Mononuclear cell (primary cell): Measurements from ENCODE around the gene BPI. TPM values are rescaled to one million over a fixed set of nuclear protein-coding genes. Genes with fewer than 3 reads are reported as not detected.
"Not testable (repeated sequence)": the region's sequence is repeated elsewhere in the genome, so short reads cannot be mapped to it uniquely, and the experiment has no call there.

Source experiments
- H3K27me3 ChIP-seq: 2 replicates; pipeline ENCODE4 v1.6.0; 2011; ENCODE audit warnings: low read length, control low read depth; ENCODE audit not compliant: insufficient read depth
- H3K4me1 ChIP-seq: 2 replicates; pipeline ENCODE4 v1.5.1; 2011; ENCODE audit warnings: mild to moderate bottlenecking, low read length, control low read depth; ENCODE audit not compliant: insufficient read depth
- H3K4me3 ChIP-seq: 2 replicates; pipeline ENCODE4 v1.5.1; 2011; ENCODE audit warnings: mild to moderate bottlenecking, low read length, moderate library complexity
- H3K9me3 ChIP-seq: 2 replicates; pipeline ENCODE4 v1.5.1; 2011; ENCODE audit warnings: low read depth, mild to moderate bottlenecking, control low read depth, low read length
- total RNA-seq: library from RNA; depleted of rRNA; stranded (reverse); fragments of >200 nt; gene quantifications from one replicate; pipeline ENCODE4 v1.2.3, GENCODE V29; 2012

Gene BPI
- total RNA-seq, 1 donor, result 5.5 TPM

- H3K4me3 ChIP-seq, result no peak overlapping the region
- H3K27me3 ChIP-seq, result no peaks in the 10 kb centered on the region
- no peaks in the 10 kb centered on the region for H3K9me3 ChIP-seq
- H3K4me1 ChIP-seq, result no peaks in the 10 kb centered on the region
These were observed 22.4 kb downstream of the BPI start for GRCh38 chr20:38326309-38326708.

- H3K9me3 ChIP-seq, result no peaks in the 10 kb centered on the region
- no peak overlapping the region for H3K4me3 ChIP-seq
- H3K27me3 ChIP-seq, result no peaks in the 10 kb centered on the region
- no peaks in the 10 kb centered on the region for H3K4me1 ChIP-seq
These were observed 26.7 kb downstream of the BPI start for GRCh38 chr20:38330638-38331037.

GRCh38 chr20:38331245-38331644 lies 27.3 kb downstream of the BPI start:
- no peaks in the 10 kb centered on the region for H3K27me3 ChIP-seq
- no peak overlapping the region for H3K4me3 ChIP-seq
- H3K9me3 ChIP-seq, result no peaks in the 10 kb centered on the region
- H3K4me1 ChIP-seq, result no peaks in the 10 kb centered on the region

- Histone ChIP-seq H3K4me1 (no peaks in the 10 kb centered on the region), H3K4me3 (no peak overlapping the region), H3K27me3 (no peaks in the 10 kb centered on the region), H3K9me3 (no peaks in the 10 kb centered on the region)
These were observed 27.9 kb downstream of the BPI start for GRCh38 chr20:38331814-38332213.

GRCh38 chr20:38334016-38334415 lies 30.1 kb downstream of the BPI start:
- H3K27me3 ChIP-seq, result no peaks in the 10 kb centered on the region
- no peak overlapping the region for H3K4me3 ChIP-seq
- peaks cover 7% of the 10 kb centered on the region for H3K9me3 ChIP-seq
- H3K4me1 ChIP-seq, result no peaks in the 10 kb centered on the region

- no peaks in the 10 kb centered on the region for H3K27me3 ChIP-seq
- no peak overlapping the region for H3K4me3 ChIP-seq
- peaks cover 7% of the 10 kb centered on the region for H3K9me3 ChIP-seq
- H3K4me1 ChIP-seq, result no peaks in the 10 kb centered on the region
These were observed 32.8 kb downstream of the BPI start for GRCh38 chr20:38336726-38337125.

- Histone ChIP-seq H3K4me3 (no peak overlapping the region), H3K27me3 (no peaks in the 10 kb centered on the region), H3K4me1 (no peaks in the 10 kb centered on the region), H3K9me3 (peaks cover 7% of the 10 kb centered on the region)
These were observed 33.7 kb downstream of the BPI start for GRCh38 chr20:38337561-38338140.

GRCh38 chr20:38338849-38339520 lies 35.0 kb downstream of the BPI start:
- Histone ChIP-seq H3K4me3 (no peak overlapping the region), H3K27me3 (no peaks in the 10 kb centered on the region), H3K9me3 (peaks cover 7% of the 10 kb centered on the region), H3K4me1 (no peaks in the 10 kb centered on the region)

- not testable (repeated sequence) for H3K4me3 ChIP-seq, H3K4me1 ChIP-seq, H3K27me3 ChIP-seq
These were observed 35.6 kb downstream of the BPI start for GRCh38 chr20:38339521-38339896.

GRCh38 chr20:38339997-38340396 lies 36.0 kb downstream of the BPI start:
- Histone ChIP-seq H3K27me3 (no peaks in the 10 kb centered on the region), H3K4me3 (no peak overlapping the region)

More at GRCh38 chr20:38339521-38339896, 35.6 kb downstream of the BPI start:
- H3K9me3 ChIP-seq, result not testable (repeated sequence)

GRCh38 chr20:38340693-38341092 lies 36.7 kb downstream of the BPI start:
- Histone ChIP-seq H3K4me3 (no peak overlapping the region), H3K27me3 (no peaks in the 10 kb centered on the region), H3K4me1 (no peaks in the 10 kb centered on the region), H3K9me3 (peaks cover 7% of the 10 kb centered on the region)

More at GRCh38 chr20:38339997-38340396, 36.0 kb downstream of the BPI start:
- Histone ChIP-seq H3K4me1 (no peaks in the 10 kb centered on the region), H3K9me3 (peaks cover 7% of the 10 kb centered on the region)

GRCh38 chr20:38342216-38342615 lies 38.3 kb downstream of the BPI start:
- Histone ChIP-seq H3K27me3 (no peaks in the 10 kb centered on the region), H3K4me3 (no peak overlapping the region), H3K4me1 (no peaks in the 10 kb centered on the region), H3K9me3 (peaks cover 7% of the 10 kb centered on the region)

GRCh38 chr20:38342713-38343310 lies 38.9 kb downstream of the BPI start:
- Histone ChIP-seq H3K4me1 (no peaks in the 10 kb centered on the region), H3K27me3 (no peaks in the 10 kb centered on the region), H3K9me3 (peaks cover 4% of the 10 kb centered on the region), H3K4me3 (no peak overlapping the region)

- H3K4me1 ChIP-seq, result no peaks in the 10 kb centered on the region
- H3K27me3 ChIP-seq, result no peaks in the 10 kb centered on the region
- H3K9me3 ChIP-seq, result no peaks in the 10 kb centered on the region
- no peak overlapping the region for H3K4me3 ChIP-seq
These were observed 39.6 kb downstream of the BPI start for GRCh38 chr20:38343311-38344106.

- Histone ChIP-seq H3K4me3 (no peak overlapping the region), H3K4me1 (no peaks in the 10 kb centered on the region), H3K9me3 (no peaks in the 10 kb centered on the region), H3K27me3 (no peaks in the 10 kb centered on the region)
These were observed 40.2 kb downstream of the BPI start for GRCh38 chr20:38344107-38344701.
